ENCODE data around the gene MGAT4D.
"Not testable (repeated sequence)": the region's sequence is repeated elsewhere in the genome, so short reads cannot be mapped to it uniquely, and the experiment has no call there.

The MGAT4D gene
- long read RNA-seq, donor 1 = 0 reads
- long read RNA-seq, donor 2 = 0 reads
- long read RNA-seq, donor 3 = 0 reads
- long read RNA-seq, donor 4 = 0 reads
- long read RNA-seq, donor 5 = 0 reads
- long read RNA-seq, donor 6 = 0 reads
- long read RNA-seq, donor 7 = 0 reads
- long read RNA-seq, donor 8 = 0 reads

DNA sequence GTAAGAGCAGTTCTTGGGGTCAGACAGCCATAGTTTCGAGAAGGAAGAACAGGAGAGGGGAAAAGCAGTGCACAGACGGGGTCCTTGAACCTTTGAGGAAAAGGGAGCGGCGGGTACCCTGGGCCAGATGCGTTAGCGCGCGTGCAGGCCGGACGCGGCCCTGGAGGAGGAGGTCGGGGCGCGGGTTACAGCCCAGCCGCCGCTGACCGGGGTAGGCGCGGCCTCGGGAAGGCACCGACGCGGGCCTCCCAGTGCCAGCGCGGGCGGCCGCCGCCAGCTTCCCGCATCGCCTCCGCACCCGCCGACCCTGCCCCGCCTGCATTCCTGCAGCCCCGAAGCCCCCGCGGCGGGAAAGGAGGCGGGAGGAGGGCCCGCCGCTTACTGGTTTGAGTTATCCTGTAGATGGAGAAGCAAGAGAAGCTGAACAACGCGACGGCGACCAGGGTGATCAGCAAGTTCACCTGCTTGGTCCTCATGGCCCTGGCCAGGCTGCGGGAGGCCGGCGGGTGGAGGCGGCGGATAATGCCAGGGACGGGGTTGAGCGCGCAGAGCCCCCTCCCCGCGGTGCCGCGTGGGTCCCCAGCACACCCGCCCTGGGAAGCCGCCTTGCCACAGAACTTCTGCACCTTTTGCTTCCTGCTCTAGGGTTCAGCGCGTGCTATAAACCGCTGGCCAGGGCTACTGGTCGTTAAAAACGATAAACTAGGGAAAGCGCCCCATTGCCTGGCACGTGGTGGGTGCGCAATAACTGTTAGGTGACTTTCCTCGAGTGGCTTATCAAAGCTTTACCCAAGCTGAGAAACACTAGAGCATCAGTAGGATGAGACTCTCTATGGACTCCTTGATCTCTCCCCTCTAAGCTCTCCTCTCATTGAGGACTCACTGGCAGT is at the start of gene MGAT4D:
TSS of gene MGAT4D (minus strand) at position 547 of the 890 bp plus-strand sequence. CDS start at position 476, 71 bp downstream.
- DNase-seq = peak; percentile 72

DNA sequence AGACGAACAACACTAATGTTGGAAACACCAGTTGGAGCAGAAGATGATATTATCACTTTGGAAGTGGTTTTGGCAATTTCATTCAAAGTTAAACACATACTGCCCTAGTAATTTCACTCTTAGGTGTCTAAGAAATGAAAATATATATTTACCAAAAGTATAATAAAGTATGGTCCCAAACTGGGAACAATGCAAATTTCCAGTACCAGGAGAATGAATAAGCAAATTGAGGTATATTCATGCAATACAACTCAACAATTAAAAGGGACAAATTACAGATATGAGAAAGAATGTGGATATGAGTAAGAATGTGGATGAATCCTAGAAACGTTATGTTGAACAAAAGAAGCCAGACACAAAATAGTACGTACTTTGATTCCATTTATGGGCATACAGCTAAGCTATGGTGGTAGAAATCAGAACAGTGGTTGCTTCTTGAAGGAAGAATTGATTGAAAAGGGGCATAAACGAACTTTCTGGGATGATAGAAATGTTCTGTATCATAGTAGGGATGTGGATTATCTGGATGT is 35.9 kb upstream of the MGAT4D start:
- DNase-seq = no peak

- no peak for DNase-seq
These were observed 31.3 kb upstream of the MGAT4D start for GRCh38 chr4:140529434-140529833.

- DNase-seq = peak; percentile 98
These were observed 26.0 kb upstream of the MGAT4D start, which contains the start of gene ELMOD2 for GRCh38 chr4:140523857-140524742. Gene ELMOD2 (plus strand): TSS chr4:140524168. CDS start chr4:140525429, 1,261 bp downstream.

DNA sequence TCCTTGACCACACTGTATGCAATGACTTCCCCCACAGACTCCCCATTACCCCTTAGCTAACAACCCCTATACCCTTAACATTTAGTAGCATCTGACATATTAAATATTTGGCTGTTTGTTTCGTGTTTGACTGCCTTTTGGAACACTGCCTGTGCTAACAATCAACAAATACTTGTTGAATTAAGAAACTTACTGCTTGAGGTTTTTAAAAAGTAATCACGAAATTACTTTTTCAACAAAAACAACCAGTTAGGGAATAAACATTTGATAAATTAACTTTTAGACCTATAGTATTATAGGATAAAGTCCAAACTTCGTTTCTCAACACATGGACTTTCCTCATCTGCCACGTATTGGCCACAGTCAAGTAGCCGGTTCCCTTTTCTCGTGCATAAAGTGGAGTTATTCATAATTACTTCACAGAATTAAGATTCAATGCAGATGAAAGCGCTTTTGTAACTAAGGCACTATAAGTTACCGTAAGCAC is 25.3 kb upstream of the MGAT4D start:
- peak; percentile 2 for DNase-seq

DNA sequence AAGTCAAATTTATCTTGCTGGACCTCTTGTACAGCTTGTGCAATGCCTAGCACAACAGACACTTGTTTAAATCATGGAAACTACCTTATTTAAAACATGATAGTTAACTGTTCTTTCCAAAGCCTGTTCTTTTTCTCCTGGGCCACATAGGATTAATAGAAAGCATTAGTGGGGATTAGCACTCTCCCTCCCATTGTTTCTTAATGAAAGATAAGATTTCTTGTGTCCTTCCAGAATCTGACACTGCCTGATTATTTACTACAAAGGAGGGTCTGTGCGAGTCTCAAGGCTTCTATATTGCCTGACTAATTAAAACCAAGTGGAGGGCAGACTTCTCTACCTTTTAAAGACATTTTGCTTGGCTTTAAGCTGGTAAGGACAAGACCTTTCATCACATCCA is 17.3 kb upstream of the MGAT4D start:
- DNase-seq = no peak

- DNase-seq = not testable (repeated sequence)
These were observed 15.7 kb upstream of the MGAT4D start for GRCh38 chr4:140513765-140514164.

DNA sequence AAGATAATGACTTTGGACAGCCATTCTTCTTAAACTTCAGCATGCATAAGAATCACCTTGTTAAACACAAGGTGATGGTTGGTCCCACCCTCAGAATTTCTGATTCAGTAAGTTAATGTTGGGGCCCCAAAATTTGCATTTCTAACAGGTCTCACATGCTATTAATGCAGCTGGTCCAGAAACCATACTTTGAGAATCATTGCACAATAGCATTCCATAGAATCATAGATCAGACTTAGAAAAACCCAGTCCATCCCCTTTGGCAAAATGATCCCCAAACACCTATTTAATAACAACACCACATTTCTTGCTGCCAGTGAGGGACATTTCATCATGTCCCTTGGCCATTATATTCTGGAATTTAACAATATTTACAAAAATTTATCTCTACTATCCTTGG is 6.2 kb upstream of the MGAT4D start:
- no peak for DNase-seq

DNA sequence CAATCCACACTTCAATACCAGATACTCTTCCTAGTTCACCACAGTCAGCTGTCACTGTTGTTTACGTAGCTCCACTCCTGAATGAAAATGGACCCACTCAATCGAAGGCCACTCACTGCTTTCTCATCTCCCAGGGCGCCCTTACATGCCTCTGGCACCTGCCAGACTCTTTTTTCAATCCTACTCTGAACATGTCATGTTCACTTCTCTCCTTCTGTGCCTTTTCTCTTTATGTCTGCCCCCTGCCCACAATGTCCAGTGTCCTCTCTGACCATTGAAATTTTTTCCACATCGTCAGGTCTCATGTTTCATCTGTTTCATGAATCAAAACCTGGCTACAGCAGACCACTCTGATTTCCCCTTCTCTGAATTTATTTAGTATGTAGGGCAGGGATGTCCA is 1.3 kb upstream of the MGAT4D start:
- no peak for DNase-seq

DNA sequence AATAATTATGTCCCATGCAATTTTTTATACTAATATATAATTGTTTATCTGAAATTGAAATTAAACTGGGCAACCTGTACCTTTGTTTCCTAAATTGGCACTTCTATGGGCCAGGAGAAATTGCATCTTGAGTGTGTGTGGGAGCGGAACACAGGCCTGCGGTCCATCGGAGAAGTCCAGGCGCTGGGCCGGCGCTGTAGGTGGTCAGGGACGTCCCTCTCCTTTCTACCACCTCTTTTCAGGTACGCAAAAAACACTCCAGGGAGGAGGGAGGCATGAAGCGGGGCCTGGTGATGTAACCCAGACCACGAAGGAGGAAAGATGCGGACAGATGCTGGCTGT is 717 bp downstream of the MGAT4D start:
- DNase-seq = no peak

GRCh38 chr4:140485939-140486338 is 12.2 kb downstream of the MGAT4D start:
- no peak for DNase-seq

DNA sequence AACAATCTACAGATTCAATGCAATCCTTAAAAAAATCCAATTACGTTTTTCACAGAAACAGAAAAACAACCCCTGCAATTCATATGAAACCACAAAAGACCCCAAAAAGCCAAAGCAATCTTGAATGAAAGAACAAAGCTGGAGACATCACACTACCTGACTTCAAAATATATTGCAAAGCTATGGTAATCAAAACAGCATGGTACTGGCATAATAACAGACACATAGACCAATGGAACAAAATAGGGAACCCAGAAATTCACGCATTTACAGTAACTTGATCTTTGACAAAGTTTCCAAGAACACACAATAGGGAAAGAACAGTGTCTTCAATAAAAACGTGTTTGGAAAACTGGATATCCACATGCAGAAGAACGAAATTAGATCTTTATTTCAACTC is 14.6 kb downstream of the MGAT4D start:
- no peak for DNase-seq

- no peak for DNase-seq
These were observed 25.9 kb downstream of the MGAT4D start for GRCh38 chr4:140472156-140472555.

GRCh38 chr4:140469791-140470733 is 28.0 kb downstream of the MGAT4D start:
- peak; percentile 58 for DNase-seq

DNA sequence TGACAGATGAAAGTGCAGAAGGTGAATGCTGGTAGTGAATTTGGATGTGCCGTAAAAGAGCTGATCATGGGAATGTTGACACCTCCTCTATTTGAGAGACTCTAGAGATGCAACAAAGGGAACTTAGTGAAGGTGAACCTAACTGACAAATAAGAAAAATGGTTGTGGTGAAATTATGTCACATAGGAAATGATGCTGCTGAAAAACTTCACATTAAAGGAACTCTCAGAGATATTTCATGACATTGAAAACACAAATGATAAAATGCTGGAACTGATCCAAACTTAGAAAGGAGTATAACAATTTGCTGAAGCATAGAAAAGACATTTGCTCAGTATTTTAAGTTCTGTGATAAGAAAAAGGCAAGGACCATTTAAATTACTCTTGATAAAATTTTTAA is 31.9 kb downstream of the MGAT4D start:
- no peak for DNase-seq

DNA sequence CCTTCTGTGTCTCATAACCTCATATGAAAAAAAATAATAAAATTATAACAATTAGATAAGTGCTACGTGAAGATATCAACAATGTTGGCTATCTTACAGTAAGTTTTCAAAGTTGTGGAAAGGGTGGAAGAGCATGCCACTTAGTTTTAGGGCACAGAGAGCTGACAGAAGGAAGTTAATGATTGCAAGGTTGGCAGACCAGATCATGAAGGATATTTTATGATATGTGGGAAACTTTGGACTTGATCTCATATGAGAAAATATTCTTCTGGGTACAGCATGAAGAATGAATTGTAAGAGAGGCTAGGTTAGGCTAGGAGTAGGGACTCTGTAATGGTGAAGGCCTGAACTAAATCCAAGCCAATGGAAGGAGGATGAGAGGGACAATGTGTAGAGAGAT is 34.5 kb downstream of the MGAT4D start:
- DNase-seq = no peak

DNA sequence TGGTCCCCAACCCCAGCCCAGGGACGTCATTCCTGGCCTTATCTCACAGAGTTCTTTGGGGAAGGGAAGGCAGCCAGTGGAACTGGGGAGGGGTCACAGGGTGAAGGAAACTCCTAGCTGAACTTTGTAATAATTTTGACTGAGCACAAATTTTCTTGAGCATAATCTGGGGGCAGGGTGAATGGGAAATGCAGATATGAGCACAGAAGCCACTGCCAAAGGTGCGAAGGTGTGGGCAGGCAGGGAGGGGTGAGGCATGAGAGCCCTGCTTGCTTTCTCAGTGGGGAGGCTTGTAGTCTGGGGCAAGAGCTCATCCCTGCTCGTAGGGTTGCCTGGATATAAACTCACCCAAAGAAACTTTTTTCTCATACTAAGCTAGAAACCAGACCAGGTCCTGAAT is 34.9 kb downstream of the MGAT4D start:
- DNase-seq = no peak

- no peak for DNase-seq
These were observed 47.7 kb downstream of the MGAT4D start for GRCh38 chr4:140450352-140450751.

DNA sequence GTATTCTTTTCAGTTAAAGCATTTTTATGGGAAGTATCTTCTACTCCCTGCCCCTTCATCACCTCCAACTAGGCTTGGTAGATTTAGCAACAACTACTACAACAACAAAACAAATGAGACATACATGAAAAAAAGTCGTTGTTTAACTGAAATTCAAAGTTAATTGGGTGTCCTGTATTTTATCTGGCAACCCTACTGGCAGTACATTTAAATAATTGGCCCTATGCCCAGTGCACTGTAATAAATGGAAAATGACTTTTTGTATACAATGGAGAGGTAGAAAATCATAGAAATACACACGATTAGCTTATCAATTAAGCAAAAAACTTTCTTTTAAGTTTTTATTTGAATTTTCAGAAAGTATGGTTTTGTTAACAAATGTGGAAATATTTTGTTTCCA is 49.3 kb downstream of the MGAT4D start:
- DNase-seq = no peak

DNA sequence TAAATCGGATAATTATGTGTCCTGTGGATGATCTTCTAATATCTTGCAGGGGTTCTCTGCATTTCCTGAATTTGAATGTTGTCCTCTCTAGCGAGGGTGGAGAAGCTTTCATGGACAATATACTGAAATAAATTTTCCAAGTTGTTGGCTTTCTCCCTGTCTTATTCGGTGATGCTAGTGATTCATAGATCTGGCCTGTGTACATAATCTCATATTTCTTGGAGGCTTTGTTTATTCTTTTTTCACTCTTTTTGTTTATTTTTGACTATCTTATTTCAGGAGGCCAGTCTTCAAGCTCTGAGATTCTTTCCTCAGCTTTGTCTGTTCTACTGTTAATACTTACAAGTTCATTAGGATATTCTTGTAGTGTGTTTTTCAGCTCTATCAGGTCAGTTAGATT is 49.9 kb downstream of the MGAT4D start:
- no peak for DNase-seq

- not testable (repeated sequence) for DNase-seq
These were observed 53.7 kb downstream of the MGAT4D start for GRCh38 chr4:140444347-140444746.

Data from right kidney (tissue), 9 donors.